ENCODE measurements around the gene ETHE1. TPM values are rescaled to one million over a fixed set of nuclear protein-coding genes. Genes with fewer than 3 reads are reported as not detected.

The ETHE1 gene
- total and polyA plus RNA-seq, 2 of the 8 experiments (the other 6 are each of a cell fraction or from before 2014, with no cell fraction given) = 19.9 to 96.0 TPM

DNA sequence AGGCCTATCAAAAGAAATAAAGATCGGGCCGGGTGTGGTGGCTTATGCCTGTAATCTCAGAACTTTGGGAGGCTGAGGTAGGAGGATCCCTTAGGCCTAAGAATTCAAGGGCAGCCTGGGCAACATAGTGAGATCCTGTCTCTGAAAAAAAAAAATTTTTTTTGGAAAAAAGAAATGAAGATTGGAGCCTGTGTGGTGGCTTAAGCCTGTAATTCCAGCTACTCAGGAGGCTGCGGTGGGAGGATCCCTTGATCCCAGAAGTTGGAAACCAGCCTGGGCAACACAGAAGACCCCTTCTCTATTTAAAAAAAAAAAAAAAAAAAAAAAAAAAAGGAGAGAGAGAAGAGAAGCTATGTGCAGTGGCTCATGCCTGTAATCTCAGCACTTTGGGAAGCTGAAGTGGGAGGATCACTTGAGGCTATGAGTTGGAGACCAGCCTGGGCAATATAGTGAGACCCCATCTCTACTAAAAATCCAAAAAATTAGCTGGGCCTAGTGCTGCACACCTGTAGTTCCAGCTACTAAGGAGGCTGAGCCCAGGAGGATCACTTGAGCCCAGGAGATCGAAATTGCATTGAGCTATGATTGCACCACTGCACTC is 46.9 kb downstream of the ETHE1 start:
- Histone ChIP-seq H2BK12ac (ENCODE audit: low read depth, low read length) (no peak overlapping the region), H2BK15ac (ENCODE audit: low read length) (no peak overlapping the region), H3K4me2 (ENCODE audit: insufficient read depth in 1 of 2, low read depth in 2 of 2, low read length in 2 of 2) (no peak overlapping the region), H3K27ac (ENCODE audit: low read depth, low read length) (no peak overlapping the region), H3K23ac (ENCODE audit: insufficient read length) (no peak overlapping the region), H3K4me1 (replicated peaks in 1 of 4; ENCODE audit: control insufficient read depth in 3 of 4, insufficient read depth in 4 of 4, low read length in 3 of 4) (no peaks in the 10 kb centered on the region; a peak in 2 of 7 replicates), H3K9ac (replicated peaks in 1 of 4; ENCODE audit: extremely low read depth in 1 of 4, low read depth in 3 of 4, low read length in 3 of 4) (no peak overlapping the region), H3K27me3 (replicated peaks in 1 of 4; ENCODE audit: control insufficient read depth in 3 of 4, extremely low read depth in 1 of 4, insufficient read depth in 3 of 4, low read length in 3 of 4) (no peaks in the 10 kb centered on the region), H3K79me1 (ENCODE audit: low read depth, low read length) (no peaks in the 10 kb centered on the region), H3K36me3 (ENCODE audit: control insufficient read depth in 2 of 4, insufficient read depth in 4 of 4, low read length in 3 of 4) (no peaks in the 10 kb centered on the region), H3K18ac (ENCODE audit: extremely low read depth, low read length) (no peak overlapping the region), H3K4me3 (ENCODE audit: extremely low read depth in 1 of 4, insufficient read depth in 2 of 4, low read depth in 3 of 4, low read length in 4 of 4) (no peak overlapping the region), H2AK5ac (ENCODE audit: low read depth, low read length) (no peak overlapping the region), H2BK120ac (replicated peaks; ENCODE audit: low read depth, low read length) (no peak overlapping the region), H4K8ac (ENCODE audit: extremely low read depth, insufficient read depth, low read length) (no peak overlapping the region), H4K91ac (replicated peaks; ENCODE audit: insufficient read length, low read length) (no peak overlapping the region), H4K5ac (ENCODE audit: insufficient read length, low read depth, low read length) (no peak overlapping the region), H3K79me2 (ENCODE audit: control insufficient read depth in 1 of 2, insufficient read depth in 2 of 2, low read length in 2 of 2) (no peaks in the 10 kb centered on the region), H3K14ac (ENCODE audit: insufficient read length) (no peak overlapping the region), H3K56ac (replicated peaks; ENCODE audit: insufficient read length, low read depth, low read length) (no peak overlapping the region), H2BK5ac (ENCODE audit: low read depth, low read length) (no peak overlapping the region), H3K9me3 (ENCODE audit: insufficient read depth in 2 of 2, low read depth in 1 of 2, low read length in 1 of 2) (no peaks in the 10 kb centered on the region), H2AFZ (ENCODE audit: low read length) (no peak overlapping the region), H4K20me1 (replicated peaks in 1 of 2; ENCODE audit: control insufficient read depth in 1 of 2, insufficient read depth in 2 of 2, low read length in 2 of 2) (no peaks in the 10 kb centered on the region), H2BK20ac (ENCODE audit: low read length) (no peak overlapping the region), H3K23me2 (ENCODE audit: low read depth, low read length) (0 out of 2 replicates have a peak, but pooled peaks cover 3% of the 10 kb centered on the region), H3K4ac (replicated peaks; ENCODE audit: insufficient read length, low read depth, low read length) (no peak overlapping the region)
- FAIRE-seq = no peak
- 90% methylated on average over 4 of the region's 4 CpGs; no CpG with 5 or more reads in 1 of the 2 experiments for WGBS, 2 experiments (ENCODE audit: extremely low coverage in 1 of 2, insufficient coverage in 1 of 2, insufficient read length in 1 of 2, insufficient replicate concordance in 2 of 2, low coverage in 1 of 2, low lambda C conversion rate in 2 of 2, missing lambda C conversion rate in 1 of 2)
- no peak for TF ChIP-seq SP4 (IDR thresholded peaks at IDR 0.05; ENCODE audit: low read length)
- TF ChIP-seq FOSL1 (IDR thresholded peaks at IDR 0.05; ENCODE audit: insufficient read depth, low read depth, low read length) = no peak
- no peak for TF ChIP-seq GTF2F1 (IDR thresholded peaks at IDR 0.05; ENCODE audit: borderline replicate concordance, low read depth, low read length)
- no peak for TF ChIP-seq EGR1 (IDR thresholded peaks at IDR 0.05; ENCODE audit: borderline replicate concordance, low read depth, low read length)
- TF ChIP-seq CHD1 (IDR thresholded peaks at IDR 0.05; ENCODE audit: low read depth, low read length) = no peak
- no peak for TF ChIP-seq BACH1 (IDR thresholded peaks at IDR 0.05; ENCODE audit: low read length)
- TF ChIP-seq SIN3A (conservative IDR thresholded peaks at IDR 0.05 in 1 of 2, IDR thresholded peaks at IDR 0.05 in 1 of 2; ENCODE audit: low read depth in 1 of 2, low read length in 2 of 2) = no peak
- no peak for TF ChIP-seq TAF7 (optimal IDR thresholded peaks at IDR 0.05; ENCODE audit: borderline replicate concordance, low read depth, low read length)
- TF ChIP-seq RBBP5 (IDR thresholded peaks at IDR 0.05; ENCODE audit: borderline replicate concordance, low read depth, low read length) = no peak
- TF ChIP-seq, protein P1, sequence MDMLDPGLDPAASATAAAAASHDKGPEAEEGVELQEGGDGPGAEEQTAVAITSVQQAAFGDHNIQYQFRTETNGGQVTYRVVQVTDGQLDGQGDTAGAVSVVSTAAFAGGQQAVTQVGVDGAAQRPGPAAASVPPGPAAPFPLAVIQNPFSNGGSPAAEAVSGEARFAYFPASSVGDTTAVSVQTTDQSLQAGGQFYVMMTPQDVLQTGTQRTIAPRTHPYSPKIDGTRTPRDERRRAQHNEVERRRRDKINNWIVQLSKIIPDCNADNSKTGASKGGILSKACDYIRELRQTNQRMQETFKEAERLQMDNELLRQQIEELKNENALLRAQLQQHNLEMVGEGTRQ (IDR thresholded peaks at IDR 0.05; ENCODE audit: low read length) = no peak
- ChIA-PET POLR2A (ENCODE audit: partially characterized antibody) (interaction anchor here (0.6 kb wide), 1 partner anchor 21 kb away, joined by 3 read pairs; no protein-coding TSS in a partner anchor), CTCF (ENCODE audit: partially characterized antibody) (interaction anchor here (0.5 to 2.6 kb wide), 8 partner anchors 15 to 608 kb away, joined by 3 to 9 read pairs (median 3); partner anchors contain the start of gene LYPD3)
- DNase-seq (ENCODE audit: low read depth in 1 of 2, low spot score in 2 of 2) = no peak

Data from H1 (cell line).